Measurements from ENCODE around the gene CNNM2. TPM values are rescaled to one million over a fixed set of nuclear protein-coding genes. Genes with fewer than 3 reads are reported as not detected.
"Not testable (repeated sequence)": the region's sequence is repeated elsewhere in the genome, so short reads cannot be mapped to it uniquely, and the experiment has no call there.

Gene CNNM2
- polyA plus RNA-seq, 4 donors = 0.45 to 18.0 (median 2.2) TPM

DNA sequence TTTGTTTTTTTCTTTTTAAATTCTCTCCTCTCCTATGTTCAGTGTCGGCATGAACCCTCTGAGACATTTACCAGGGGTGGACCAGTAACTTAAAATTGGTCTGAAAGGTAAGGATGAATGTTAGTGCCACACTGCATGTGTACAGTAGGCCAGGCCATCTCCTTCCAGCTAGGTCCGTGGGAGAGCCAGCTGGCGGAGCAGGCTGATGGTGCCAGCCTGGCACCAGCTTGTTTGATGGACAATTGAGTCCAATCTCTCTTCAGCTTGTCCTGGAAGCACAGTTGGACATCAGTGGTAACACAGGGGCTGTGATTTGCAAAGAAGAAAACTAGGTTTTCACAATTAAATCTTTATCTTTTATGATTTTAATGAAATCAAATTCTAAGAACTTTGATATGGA is 136.5 kb downstream of the CNNM2 start:
- no peaks in the 10 kb centered on the region for H3K9me3 ChIP-seq (ENCODE audit: control insufficient read depth in 2 of 2, insufficient read depth in 1 of 2, low read depth in 1 of 2, low read length in 1 of 2)
- H3K27ac ChIP-seq (ENCODE audit: low read depth in 1 of 3, low read length in 2 of 3) = peak overlapping the region in 1 of 3 donors; percentile 68
- H3K27me3 ChIP-seq (ENCODE audit: control insufficient read depth in 3 of 3, insufficient read depth in 3 of 3, low read length in 3 of 3) = no peaks in the 10 kb centered on the region
- peaks cover 0 to 5% (median 2%) of the 10 kb centered on the region in 3 donors for H3K4me1 ChIP-seq (ENCODE audit: control insufficient read depth in 3 of 3, insufficient read depth in 2 of 3, low read depth in 1 of 3, low read length in 2 of 3)
- no peak overlapping the region for H3K4me3 ChIP-seq (ENCODE audit: low read depth in 1 of 3, low read length in 3 of 3)
- DNase-seq = no peak
- WGBS, 3 donors = 74 to 93% (median 85%) methylated on average over 3 of the region's 3 CpGs
- no peak for FAIRE-seq
- H3K36me3 ChIP-seq (ENCODE audit: control insufficient read depth in 3 of 3, insufficient read depth in 2 of 3, low read depth in 1 of 3, low read length in 3 of 3) = peaks cover 0 to 17% (median 3%) of the 10 kb centered on the region in 3 donors

DNA sequence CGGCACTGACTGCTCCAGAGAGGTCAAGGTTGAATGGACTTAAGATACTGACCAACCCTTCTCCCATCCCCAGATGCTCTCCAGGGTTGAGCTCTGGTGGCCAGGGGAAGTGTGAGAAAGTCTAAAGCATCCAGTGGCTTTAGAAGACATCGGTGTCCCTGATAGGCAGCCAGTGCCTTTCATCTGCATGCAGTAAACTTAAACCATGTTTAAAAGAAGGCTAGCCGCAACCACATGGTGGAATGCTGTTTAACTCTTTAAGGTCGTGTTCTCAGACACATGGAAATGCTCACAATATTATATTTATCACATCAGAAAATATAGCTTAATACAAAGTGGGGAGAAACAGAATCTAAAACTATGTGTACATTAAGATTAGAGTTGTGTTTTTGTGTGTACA is 137.0 kb downstream of the CNNM2 start:
- Histone ChIP-seq H3K36me3 (ENCODE audit: control insufficient read depth in 3 of 3, insufficient read depth in 2 of 3, low read depth in 1 of 3, low read length in 3 of 3) (peaks cover 0 to 16% (median 3%) of the 10 kb centered on the region in 3 donors), H3K9me3 (ENCODE audit: control insufficient read depth in 2 of 2, insufficient read depth in 1 of 2, low read depth in 1 of 2, low read length in 1 of 2) (no peaks in the 10 kb centered on the region), H3K4me3 (ENCODE audit: low read depth in 1 of 3, low read length in 3 of 3) (no peak overlapping the region), H3K4me1 (ENCODE audit: control insufficient read depth in 3 of 3, insufficient read depth in 2 of 3, low read depth in 1 of 3, low read length in 2 of 3) (peaks cover 0 to 5% (median 2%) of the 10 kb centered on the region in 3 donors), H3K27ac (ENCODE audit: low read depth in 1 of 3, low read length in 2 of 3) (peak overlapping the region in 1 of 3 donors; percentile 68), H3K27me3 (ENCODE audit: control insufficient read depth in 3 of 3, insufficient read depth in 3 of 3, low read length in 3 of 3) (no peaks in the 10 kb centered on the region)
- FAIRE-seq (no peak), DNase-seq (no peak)
- 66 to 77% (median 77%) methylated on average over 4 of the region's 4 CpGs for WGBS, 3 donors

DNA sequence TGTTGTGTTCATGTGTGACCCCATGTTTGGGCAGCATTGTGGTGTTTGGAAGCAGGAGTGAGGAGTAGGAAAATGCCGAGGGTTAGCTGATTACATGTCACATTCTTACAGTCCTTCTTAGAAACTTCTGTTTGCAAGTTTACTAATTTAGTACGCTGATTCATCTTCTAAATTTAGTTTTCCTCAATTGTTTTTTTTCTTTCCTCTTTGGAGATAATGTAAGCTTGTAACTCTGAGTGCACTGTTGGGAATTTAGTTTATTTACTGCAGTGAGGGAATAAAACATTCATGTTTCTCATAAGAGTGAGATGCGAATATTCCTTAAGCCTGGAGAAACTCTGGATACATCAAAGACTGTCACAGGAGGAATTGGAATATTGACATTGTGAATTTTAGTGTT is 139.9 kb downstream of the CNNM2 start:
- peaks cover 0 to 12% (median 3%) of the 10 kb centered on the region in 3 donors for H3K36me3 ChIP-seq (ENCODE audit: control insufficient read depth in 3 of 3, insufficient read depth in 2 of 3, low read depth in 1 of 3, low read length in 3 of 3)
- no peak overlapping the region for H3K4me3 ChIP-seq (ENCODE audit: low read depth in 1 of 3, low read length in 3 of 3)
- H3K27me3 ChIP-seq (ENCODE audit: control insufficient read depth in 3 of 3, insufficient read depth in 3 of 3, low read length in 3 of 3) = no peaks in the 10 kb centered on the region
- WGBS, 3 donors = 75 to 94% (median 86%) methylated on average over 3 of the region's 3 CpGs
- DNase-seq (no peak), FAIRE-seq (no peak)
- peaks cover 0 to 5% (median 2%) of the 10 kb centered on the region in 3 donors for H3K4me1 ChIP-seq (ENCODE audit: control insufficient read depth in 3 of 3, insufficient read depth in 2 of 3, low read depth in 1 of 3, low read length in 2 of 3)
- H3K9me3 ChIP-seq (ENCODE audit: control insufficient read depth in 2 of 2, insufficient read depth in 1 of 2, low read depth in 1 of 2, low read length in 1 of 2) = no peaks in the 10 kb centered on the region
- peak overlapping the region in 1 of 3 donors; percentile 5 for H3K27ac ChIP-seq (ENCODE audit: low read depth in 1 of 3, low read length in 2 of 3)

DNA sequence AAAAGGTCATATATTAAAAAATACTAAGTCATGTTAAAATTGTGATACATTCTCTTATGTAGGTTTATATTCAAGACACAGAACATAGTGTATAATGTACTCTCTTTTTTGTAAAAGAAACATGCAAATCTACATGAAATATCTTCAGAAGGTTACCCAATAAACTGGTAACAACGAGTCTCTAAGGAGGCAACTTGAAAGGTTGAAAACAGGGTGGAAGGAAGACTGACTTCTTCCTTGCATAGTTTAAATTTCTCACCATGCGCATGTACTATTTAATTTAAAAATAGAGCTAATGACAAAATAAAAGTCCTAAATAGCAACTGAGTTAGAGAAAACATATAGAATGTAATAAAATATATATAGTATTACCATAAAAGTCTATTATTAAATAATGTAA is 142.5 kb downstream of the CNNM2 start:
- no peak for FAIRE-seq
- peaks cover 0 to 22% (median 3%) of the 10 kb centered on the region in 3 donors for H3K36me3 ChIP-seq (ENCODE audit: control insufficient read depth in 3 of 3, insufficient read depth in 2 of 3, low read depth in 1 of 3, low read length in 3 of 3)
- 82 to 94% (median 89%) methylated on average over 2 of the region's 2 CpGs for WGBS, 3 donors

DNA sequence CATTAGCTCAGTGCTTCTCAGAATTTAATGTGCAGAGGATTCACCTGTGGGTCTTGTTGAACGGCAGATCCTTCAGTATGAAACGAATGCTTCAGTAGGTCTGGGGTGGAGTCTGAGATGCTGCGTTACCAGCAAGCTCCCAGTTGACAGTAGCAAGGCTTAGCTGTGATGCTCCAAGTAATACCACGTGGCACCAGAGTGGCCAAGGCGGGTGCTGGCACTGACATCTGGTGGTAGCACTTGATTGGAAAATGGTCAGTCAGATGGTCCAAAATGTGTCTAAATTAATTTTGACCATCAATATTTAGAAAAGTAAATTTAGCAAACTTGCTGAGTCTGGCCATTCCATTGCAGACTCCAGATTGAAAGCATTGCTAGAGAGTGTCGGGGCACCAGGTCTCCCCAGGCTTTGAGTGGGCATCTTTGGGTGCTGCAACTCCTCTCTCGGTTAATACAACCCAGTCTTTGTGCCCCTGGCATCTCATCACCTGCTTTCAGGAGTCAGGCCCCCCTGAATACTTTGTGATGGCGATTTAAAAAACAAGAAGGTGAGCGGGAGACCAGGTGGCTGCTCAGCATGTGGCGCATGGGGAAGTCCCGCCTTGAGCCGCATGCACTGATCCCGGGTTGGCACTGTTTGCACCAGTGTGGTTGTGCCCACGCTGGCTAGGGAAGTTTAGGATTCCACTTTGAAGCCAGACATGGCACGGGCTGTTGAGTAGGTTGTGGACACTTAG is 144.9 kb downstream of the CNNM2 start:
- no peak for FAIRE-seq

More for the DNA sequence above, 142.5 kb downstream of the CNNM2 start:
- no peaks in the 10 kb centered on the region for H3K27me3 ChIP-seq (ENCODE audit: control insufficient read depth in 3 of 3, insufficient read depth in 3 of 3, low read length in 3 of 3)
- H3K4me1 ChIP-seq (ENCODE audit: control insufficient read depth in 3 of 3, insufficient read depth in 2 of 3, low read depth in 1 of 3, low read length in 2 of 3) = no peaks in the 10 kb centered on the region
- no peak overlapping the region for H3K4me3 ChIP-seq (ENCODE audit: low read depth in 1 of 3, low read length in 3 of 3)
- H3K9me3 ChIP-seq (ENCODE audit: control insufficient read depth in 2 of 2, insufficient read depth in 1 of 2, low read depth in 1 of 2, low read length in 1 of 2) = no peaks in the 10 kb centered on the region
- no peak overlapping the region for H3K27ac ChIP-seq (ENCODE audit: low read depth in 1 of 3, low read length in 2 of 3)
- no peak for DNase-seq

DNA sequence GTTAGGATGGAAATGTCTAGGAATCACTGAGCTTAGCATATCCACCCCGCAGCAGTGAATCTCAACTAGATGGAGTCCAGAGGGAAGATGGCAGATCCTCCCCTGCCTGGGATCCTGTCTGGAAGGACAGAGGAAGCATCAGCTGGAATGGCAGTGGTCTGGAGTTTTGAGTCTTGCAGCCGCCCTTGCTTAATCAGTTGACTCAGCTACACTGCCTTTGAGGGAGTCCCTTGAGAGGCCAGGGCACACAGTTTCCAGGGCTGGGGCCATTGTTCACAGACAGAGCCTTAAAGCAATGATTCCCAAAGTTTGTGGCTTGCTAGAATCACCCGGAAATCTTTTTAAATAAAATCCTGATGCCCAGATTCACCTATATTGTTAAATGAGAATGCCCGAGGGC is 146.9 kb downstream of the CNNM2 start:
- no peak overlapping the region for H3K27ac ChIP-seq (ENCODE audit: low read depth in 1 of 3, low read length in 2 of 3)
- no peaks in the 10 kb centered on the region for H3K4me1 ChIP-seq (ENCODE audit: control insufficient read depth in 3 of 3, insufficient read depth in 2 of 3, low read depth in 1 of 3, low read length in 2 of 3)
- H3K36me3 ChIP-seq (ENCODE audit: control insufficient read depth in 3 of 3, insufficient read depth in 2 of 3, low read depth in 1 of 3, low read length in 3 of 3) = peaks cover 0 to 39% (median 0%) of the 10 kb centered on the region in 3 donors
- 91 to 96% (median 94%) methylated on average over 4 of the region's 4 CpGs for WGBS, 3 donors
- no peak for DNase-seq
- no peaks in the 10 kb centered on the region for H3K9me3 ChIP-seq (ENCODE audit: control insufficient read depth in 2 of 2, insufficient read depth in 1 of 2, low read depth in 1 of 2, low read length in 1 of 2)
- no peak for FAIRE-seq
- no peak overlapping the region for H3K4me3 ChIP-seq (ENCODE audit: low read depth in 1 of 3, low read length in 3 of 3)
- no peaks in the 10 kb centered on the region for H3K27me3 ChIP-seq (ENCODE audit: control insufficient read depth in 3 of 3, insufficient read depth in 3 of 3, low read length in 3 of 3)

More for the DNA sequence above, 144.9 kb downstream of the CNNM2 start:
- Histone ChIP-seq H3K27me3 (ENCODE audit: control insufficient read depth in 3 of 3, insufficient read depth in 3 of 3, low read length in 3 of 3) (no peaks in the 10 kb centered on the region), H3K36me3 (ENCODE audit: control insufficient read depth in 3 of 3, insufficient read depth in 2 of 3, low read depth in 1 of 3, low read length in 3 of 3) (peaks cover 0 to 26% (median 0%) of the 10 kb centered on the region in 3 donors), H3K4me3 (ENCODE audit: low read depth in 1 of 3, low read length in 3 of 3) (no peak overlapping the region), H3K9me3 (ENCODE audit: control insufficient read depth in 2 of 2, insufficient read depth in 1 of 2, low read depth in 1 of 2, low read length in 1 of 2) (no peaks in the 10 kb centered on the region), H3K27ac (ENCODE audit: low read depth in 1 of 3, low read length in 2 of 3) (no peak overlapping the region), H3K4me1 (ENCODE audit: control insufficient read depth in 3 of 3, insufficient read depth in 2 of 3, low read depth in 1 of 3, low read length in 2 of 3) (no peaks in the 10 kb centered on the region)
- no peak for DNase-seq
- 87 to 88% (median 88%) methylated on average over 15 of the region's 15 CpGs for WGBS, 3 donors

DNA sequence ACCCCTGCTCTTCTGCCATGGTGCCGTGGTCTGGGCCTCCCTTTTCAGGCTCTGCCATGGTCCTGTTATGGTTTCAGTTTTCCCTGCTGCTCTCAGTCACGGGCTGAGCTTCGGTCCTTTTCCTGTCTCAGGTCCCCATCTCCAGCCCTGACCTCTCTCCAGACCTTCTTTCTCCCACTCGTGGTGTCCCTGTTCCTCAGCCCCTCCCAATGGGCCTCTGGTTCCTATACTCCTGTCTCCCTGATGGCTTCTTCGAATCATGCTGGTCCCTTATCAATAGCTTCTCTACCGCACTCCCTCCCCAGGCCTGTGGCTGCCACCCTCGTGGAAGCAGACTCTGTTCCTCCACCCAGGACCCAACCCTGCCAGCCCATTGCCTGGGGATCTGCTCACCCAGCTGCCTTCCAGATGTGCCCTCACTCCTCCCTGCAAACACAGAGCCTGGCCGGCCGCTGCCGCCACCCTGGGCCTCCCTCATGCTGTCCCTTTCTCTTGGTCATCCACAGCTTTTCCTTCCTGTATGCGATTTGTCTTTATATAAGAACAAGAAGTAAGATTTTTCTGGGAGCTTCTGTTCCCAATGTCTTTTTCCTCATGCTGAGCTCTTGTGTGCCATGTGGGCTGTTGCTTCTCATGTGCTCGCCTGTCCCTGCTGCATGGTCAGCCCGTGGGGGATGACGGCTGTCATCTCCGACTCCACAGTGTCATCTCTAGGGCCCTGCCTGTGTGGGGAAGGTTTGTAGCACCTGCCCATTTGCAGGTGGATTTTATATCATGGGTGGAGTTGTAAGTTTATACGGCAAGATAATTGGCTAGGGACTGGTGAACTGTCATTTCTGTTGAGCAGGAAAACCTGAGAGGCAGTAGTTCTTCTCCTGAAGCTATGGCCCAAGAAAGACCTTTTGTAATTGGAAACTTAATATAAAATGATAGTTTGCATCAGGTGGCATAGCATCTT is 148.3 kb downstream of the CNNM2 start:
- no peaks in the 10 kb centered on the region for H3K4me1 ChIP-seq (ENCODE audit: control insufficient read depth in 3 of 3, insufficient read depth in 2 of 3, low read depth in 1 of 3, low read length in 2 of 3)
- FAIRE-seq = no peak
- H3K9me3 ChIP-seq (ENCODE audit: control insufficient read depth in 2 of 2, insufficient read depth in 1 of 2, low read depth in 1 of 2, low read length in 1 of 2) = no peaks in the 10 kb centered on the region
- no peak overlapping the region for H3K27ac ChIP-seq (ENCODE audit: low read depth in 1 of 3, low read length in 2 of 3)
- WGBS, 3 donors = 86 to 91% (median 87%) methylated on average over 16 of the region's 16 CpGs
- peaks cover 0 to 47% (median 2%) of the 10 kb centered on the region in 3 donors for H3K36me3 ChIP-seq (ENCODE audit: control insufficient read depth in 3 of 3, insufficient read depth in 2 of 3, low read depth in 1 of 3, low read length in 3 of 3)
- no peaks in the 10 kb centered on the region for H3K27me3 ChIP-seq (ENCODE audit: control insufficient read depth in 3 of 3, insufficient read depth in 3 of 3, low read length in 3 of 3)
- DNase-seq = no peak
- no peak overlapping the region for H3K4me3 ChIP-seq (ENCODE audit: low read depth in 1 of 3, low read length in 3 of 3)

DNA sequence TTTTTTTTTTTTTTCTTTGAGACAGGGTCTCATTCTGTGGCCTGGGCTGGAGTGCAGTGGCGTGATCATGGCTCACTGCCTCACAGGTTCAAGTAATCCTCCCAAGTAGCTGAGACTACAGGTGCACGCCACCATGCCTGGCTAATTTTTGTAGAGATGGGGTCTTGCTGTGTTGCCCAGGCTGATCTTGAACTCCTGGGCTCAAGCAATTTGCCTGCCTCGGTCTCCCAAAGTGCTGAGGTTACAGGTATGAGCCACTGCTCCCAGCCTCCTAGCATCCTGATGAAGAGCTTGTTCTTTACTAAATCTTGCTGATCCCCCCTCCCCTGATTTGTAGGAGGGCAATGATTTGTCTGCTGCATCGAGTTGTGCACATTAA is 149.0 kb downstream of the CNNM2 start:
- H3K9me3 ChIP-seq (ENCODE audit: control insufficient read depth in 2 of 2, insufficient read depth in 1 of 2, low read depth in 1 of 2, low read length in 1 of 2); H3K4me3 ChIP-seq (ENCODE audit: low read depth in 1 of 3, low read length in 3 of 3); H3K4me1 ChIP-seq (ENCODE audit: control insufficient read depth in 3 of 3, insufficient read depth in 2 of 3, low read depth in 1 of 3, low read length in 2 of 3); H3K27me3 ChIP-seq (ENCODE audit: control insufficient read depth in 3 of 3, insufficient read depth in 3 of 3, low read length in 3 of 3); FAIRE-seq; H3K27ac ChIP-seq (ENCODE audit: low read depth in 1 of 3, low read length in 2 of 3); DNase-seq: not testable (repeated sequence)
- H3K36me3 ChIP-seq (ENCODE audit: control insufficient read depth in 3 of 3, insufficient read depth in 2 of 3, low read depth in 1 of 3, low read length in 3 of 3) = peaks cover 0 to 52% (median 3%) of the 10 kb centered on the region in 3 donors
- 87 to 91% (median 89%) methylated on average over 4 of the region's 4 CpGs for WGBS, 3 donors

Measured in small intestine (tissue), 7 donors.